Esophagus squamous epithelium (tissue), 5 donors: ENCODE data around the gene FHIP1B. TPM values are rescaled to one million over a fixed set of nuclear protein-coding genes. Genes with fewer than 3 reads are reported as not detected.
"Not testable (repeated sequence)": the region's sequence is repeated elsewhere in the genome, so short reads cannot be mapped to it uniquely, and the experiment has no call there.

Experiments used
- DNase-seq: peaks from one replicate; lab custom pipeline; 2025; lab: John Stamatoyannopoulos, UW
- H3K27ac ChIP-seq, 4 donors: fragments of 200-600 bp; sonication (generic); one replicate each; pipeline ENCODE4 v1.5.1; 2016 to 2019; ENCODE audit warnings: mild to moderate bottlenecking in 1 of 4
- H3K27me3 ChIP-seq, 4 donors: fragments of 200-600 bp; sonication (generic); 1 replicate in 3 of 4; 2 replicates in 1 of 4; pipeline versions ENCODE4 v1.5.1 to v1.6.0; 2017 to 2021; ENCODE audit warnings: antibody characterized with exemption in 1 of 4
- H3K36me3 ChIP-seq, 3 donors: fragments of 200-600 bp; sonication (generic); one replicate each; pipeline ENCODE4 v1.5.1; 2016 to 2019
- H3K4me1 ChIP-seq, 3 donors: fragments of 200-600 bp; sonication (generic); one replicate each; pipeline ENCODE4 v1.5.1; 2017 to 2019
- H3K4me3 ChIP-seq, 4 donors: fragments of 200-600 bp; sonication (generic); 1 replicate in 3 of 4; 2 replicates in 1 of 4; pipeline ENCODE4 v1.5.1; 2016 to 2019; ENCODE audit warnings: mild to moderate bottlenecking in 2 of 4, moderate library complexity in 1 of 4
- H3K9me3 ChIP-seq, 3 donors: fragments of 200-600 bp; sonication (generic); one replicate each; pipeline ENCODE4 v1.5.1; 2016 to 2019
- CTCF ChIP-seq, 6 experiments: fragments of 450-650 bp in 4 of 6; fragments of 200-600 bp in 2 of 6; sonication (generic) in 2 of 6; IDR thresholded peaks; one replicate each; pipeline ENCODE4 v1.5.1; 2016 to 2019; ENCODE audit warnings: antibody characterized with exemption in 6 of 6, mild to moderate bottlenecking in 4 of 6, moderate library complexity in 4 of 6
- POLR2A ChIP-seq, 4 donors: fragments of 450-650 bp; IDR thresholded peaks; one replicate each; pipeline ENCODE4 v1.6.1; 2017; ENCODE audit warnings: antibody characterized with exemption in 4 of 4, mild to moderate bottlenecking in 4 of 4, moderate library complexity in 3 of 4
- WGBS, 2 donors: methylation state at CpG; one replicate each; pipeline ENCODE4 v1.1.5; 2018; 5-methylcytosine and 5-hydroxymethylcytosine counted together
- intact Hi-C: fragments of 100-400 bp; cut with DNase I; formaldehyde crosslinking; loops from one replicate; pipeline ENCODE4 v1.15.0; 2022
- total RNA-seq, 4 donors: library from RNA; depleted of rRNA; stranded (reverse); fragments of >200 nt; gene quantifications; one replicate each; pipeline ENCODE4 v1.1.0, GENCODE V29; 2016
- donor health status: DM: yes; HTN: yes; CAD: no.

FHIP1B gene
- total RNA-seq, 4 donors from 2014 or later = 8.3 to 33.5 (median 23.1) TPM

GRCh38 chr11:6249770-6250555 lies 15.5 kb upstream of the FHIP1B start:
- Histone ChIP-seq H3K27me3 (no peaks in the 10 kb centered on the region), H3K9me3 (no peaks in the 10 kb centered on the region), H3K36me3 (no peaks in the 10 kb centered on the region), H3K4me1 (peaks cover 0 to 6% (median 0%) of the 10 kb centered on the region in 3 donors), H3K4me3 (no peak overlapping the region), H3K27ac (no peak overlapping the region)
- WGBS, 2 donors = 34 to 36% methylated on average over 3 of the region's 3 CpGs
- DNase-seq = no peak
- TF ChIP-seq CTCF (IDR thresholded peaks at IDR 0.05) (no peak), POLR2A (IDR thresholded peaks at IDR 0.05) (no peak)
- intact Hi-C loops = no loop called here

- H3K27me3 ChIP-seq, DNase-seq, H3K27ac ChIP-seq, H3K36me3 ChIP-seq, H3K4me1 ChIP-seq, intact Hi-C loops, H3K4me3 ChIP-seq, H3K9me3 ChIP-seq: not testable (repeated sequence)
- WGBS, 2 donors = 91 to 92% methylated on average over 3 of the region's 3 CpGs
Observed at GRCh38 chr11:6248897-6249296, 14.5 kb upstream of the FHIP1B start.

- no peaks in the 10 kb centered on the region for H3K27me3 ChIP-seq
- H3K36me3 ChIP-seq = no peaks in the 10 kb centered on the region
- no peaks in the 10 kb centered on the region for H3K9me3 ChIP-seq
- no peak for DNase-seq
- WGBS, 2 donors = 27 to 33% methylated on average over 1 of the region's 1 CpG
- no peak overlapping the region for H3K27ac ChIP-seq
- TF ChIP-seq CTCF (IDR thresholded peaks at IDR 0.05) (no peak), POLR2A (IDR thresholded peaks at IDR 0.05) (no peak)
- intact Hi-C loops = no loop called here
- no peak overlapping the region for H3K4me3 ChIP-seq
- H3K4me1 ChIP-seq = peaks cover 0 to 6% (median 0%) of the 10 kb centered on the region in 3 donors
Observed at GRCh38 chr11:6248248-6248647, 13.8 kb upstream of the FHIP1B start.

- WGBS, 2 donors = 40 to 60% methylated on average over 2 of the region's 2 CpGs
- intact Hi-C loops = no loop called here
- no peak for DNase-seq
- Histone ChIP-seq H3K36me3 (no peaks in the 10 kb centered on the region), H3K4me1 (peaks cover 0 to 6% (median 0%) of the 10 kb centered on the region in 3 donors), H3K27ac (no peak overlapping the region), H3K27me3 (no peaks in the 10 kb centered on the region), H3K4me3 (no peak overlapping the region), H3K9me3 (no peaks in the 10 kb centered on the region)
- TF ChIP-seq POLR2A (IDR thresholded peaks at IDR 0.05) = no peak
- no peak for TF ChIP-seq CTCF (IDR thresholded peaks at IDR 0.05)
Observed at GRCh38 chr11:6245536-6245935, 11.1 kb upstream of the FHIP1B start.

- intact Hi-C loops = no loop called here
- H3K9me3 ChIP-seq = no peaks in the 10 kb centered on the region
- WGBS, 2 donors = 93 to 100% methylated on average over 1 to 5 of the region's 7 CpGs
- H3K27ac ChIP-seq = no peak overlapping the region
- no peaks in the 10 kb centered on the region for H3K4me1 ChIP-seq
- H3K27me3 ChIP-seq = no peaks in the 10 kb centered on the region
- no peak for DNase-seq
- H3K36me3 ChIP-seq = no peaks in the 10 kb centered on the region
- TF ChIP-seq CTCF (IDR thresholded peaks at IDR 0.05) = no peak
- no peak for TF ChIP-seq POLR2A (IDR thresholded peaks at IDR 0.05)
- no peak overlapping the region for H3K4me3 ChIP-seq
Observed at GRCh38 chr11:6241316-6241715, 6.9 kb upstream of the FHIP1B start.
